HG02840 (cell line): ENCODE measurements around the gene EFCAB3.
"Not testable (repeated sequence)": the region's sequence is repeated elsewhere in the genome, so short reads cannot be mapped to it uniquely, and the experiment has no call there.

Experiments used
- ATAC-seq: cut with Tn5 transposase; IDR thresholded peaks from one replicate; pipeline ENCODE4 v1.9.1; 2021; ENCODE audit warnings: mild to moderate bottlenecking, moderate library complexity, moderate number of reproducible peaks; ENCODE audit not compliant: unreplicated experiment, low FRiP score

EFCAB3 gene

GRCh38 chr17:62458483-62458882 is 78.1 kb downstream of the EFCAB3 start:
- ATAC-seq = not testable (repeated sequence)

- ATAC-seq = not testable (repeated sequence)
Measured at GRCh38 chr17:62464422-62464821, 84.1 kb downstream of the EFCAB3 start.

- not testable (repeated sequence) for ATAC-seq
Measured at GRCh38 chr17:62465271-62465670, 84.9 kb downstream of the EFCAB3 start.
